ENCODE data around the gene OR4D6.

DNA sequence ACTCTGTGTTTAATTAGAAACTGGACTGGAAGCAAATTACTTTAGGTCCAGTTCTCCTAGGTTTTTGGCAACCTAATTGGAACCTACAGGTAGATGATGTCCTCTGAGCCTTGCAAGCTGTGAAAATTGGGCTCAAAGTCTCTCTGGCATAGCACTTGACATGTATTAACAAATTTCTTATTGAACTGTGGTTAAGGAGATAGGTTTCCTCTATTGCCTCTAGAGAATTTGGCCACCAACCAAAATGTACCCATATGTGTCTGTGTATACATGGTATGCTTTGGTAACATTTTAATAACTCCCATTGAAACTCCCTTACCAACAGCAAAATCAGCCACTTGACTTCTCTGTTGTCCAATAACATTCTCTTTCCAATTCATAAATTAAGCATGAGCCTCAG is 16.3 kb downstream of the OR4D6 start, which contains the start of gene OR4D10:
- TF ChIP-seq EP300 (IDR thresholded peaks at IDR 0.05) = no peak
- TF ChIP-seq CTCF (IDR thresholded peaks at IDR 0.05) = no peak
- TF ChIP-seq POLR2A (IDR thresholded peaks at IDR 0.05) = no peak
